GM12892 (cell line): Measurements from ENCODE around the gene ZNF3.

Experiments
- DNase-seq: peaks from one replicate; pipeline ENCODE4 v3.0.0; 2011; ENCODE audit not compliant: insufficient read length
- FAIRE-seq: peaks from 2 replicates; lab custom pipeline; 2011; peaks lifted over from hg19 to GRCh38; lab: Jason Lieb, UNC
- POLR2A ChIP-seq: IDR thresholded peaks from 2 replicates; pipeline ENCODE4 v1.6.1; 2011; ENCODE audit warnings: low read depth, low read length, control low read depth
- POLR2AphosphoS5 ChIP-seq: IDR thresholded peaks from 2 replicates; pipeline ENCODE4 v1.6.1; 2011; ENCODE audit warnings: low read depth, low read length, control low read depth
- TAF1 ChIP-seq: IDR thresholded peaks from 2 replicates; pipeline ENCODE4 v1.6.1; 2011; ENCODE audit warnings: low read depth, mild to moderate bottlenecking, control low read depth, low read length, borderline replicate concordance

Gene ZNF3

GRCh38 chr7:100091411-100092181, 10.1 kb upstream of the ZNF3 start:
- DNase-seq = no peak
- TF ChIP-seq POLR2AphosphoS5 (peak; percentile 82), TAF1 (no peak), POLR2A (peak; percentile 90)

GRCh38 chr7:100090527-100091410, 9.2 kb upstream of the ZNF3 start:
- FAIRE-seq = no peak
- DNase-seq = no peak
- TF ChIP-seq TAF1 (no peak), POLR2AphosphoS5 (no peak), POLR2A (no peak; the same call in 1 of the 2 replicates)

More at GRCh38 chr7:100091411-100092181, 10.1 kb upstream of the ZNF3 start:
- no peak for FAIRE-seq

- FAIRE-seq = no peak
- TF ChIP-seq POLR2A (no peak), POLR2AphosphoS5 (no peak), TAF1 (no peak)
- no peak for DNase-seq
These were observed 8.1 kb upstream of the ZNF3 start for GRCh38 chr7:100089458-100090196.

GRCh38 chr7:100088621-100089457, 7.3 kb upstream of the ZNF3 start, which contains the start of gene COPS6:
Gene COPS6, plus strand, starts transcription at chr7:100088969. Its CDS starts 22 bp downstream, at chr7:100088991.
- FAIRE-seq = peak; percentile 98
- TF ChIP-seq TAF1 = peak; percentile 64
- TF ChIP-seq POLR2AphosphoS5 = peak; percentile 41; the same call in 1 of the 2 replicates
- TF ChIP-seq POLR2A = peak; percentile 92; the same call in 1 of the 2 replicates
- peak; percentile 91 for DNase-seq

- FAIRE-seq (no peak), DNase-seq (no peak)
- TF ChIP-seq POLR2A (no peak), TAF1 (no peak), POLR2AphosphoS5 (no peak)
These were observed 6.6 kb upstream of the ZNF3 start for GRCh38 chr7:100088095-100088620.

GRCh38 chr7:100087055-100087750, 5.7 kb upstream of the ZNF3 start:
- FAIRE-seq (no peak), DNase-seq (no peak)
- TF ChIP-seq POLR2AphosphoS5 (no peak), POLR2A (no peak), TAF1 (no peak)

GRCh38 chr7:100085515-100085914, 4.0 kb upstream of the ZNF3 start:
- no peak for FAIRE-seq
- DNase-seq = no peak
- no peak for TF ChIP-seq POLR2A
- TF ChIP-seq POLR2AphosphoS5 = no peak
- no peak for TF ChIP-seq TAF1

GRCh38 chr7:100082978-100083377, 1.5 kb upstream of the ZNF3 start:
- FAIRE-seq = no peak
- TF ChIP-seq POLR2A = no peak
- no peak for DNase-seq

- DNase-seq (no peak), FAIRE-seq (no peak)
- TF ChIP-seq POLR2AphosphoS5 (no peak), TAF1 (no peak), POLR2A (no peak)
These were observed 502 bp downstream of the ZNF3 start for GRCh38 chr7:100080907-100081534.
